Activated CD8-positive, alpha-beta memory T cell treated with anti-CD3 and anti-CD28 coated beads for 24 hours (primary cell): ENCODE measurements around the gene DOCK4.

Experiments
- DNase-seq: peaks from one replicate; pipeline ENCODE4 v3.0.0-alpha.2; 2020

Gene DOCK4

DNA sequence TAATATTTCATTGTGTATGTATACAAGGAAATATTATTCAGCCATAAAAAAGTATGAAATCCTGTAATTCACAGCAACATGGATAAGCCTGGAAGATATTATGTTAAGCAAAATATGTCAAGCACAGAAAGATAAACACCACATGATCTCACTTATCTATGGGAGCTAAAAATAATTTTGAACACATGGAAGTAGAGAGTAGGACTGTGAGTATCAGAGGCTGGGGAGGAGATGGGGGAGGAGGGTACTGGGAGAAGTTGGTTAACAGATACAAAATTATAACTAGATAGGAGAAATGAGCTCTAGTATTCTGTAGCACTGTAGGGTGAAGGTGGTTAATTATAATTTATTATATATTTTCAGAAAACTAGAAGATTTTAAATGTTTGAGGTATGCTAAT, 132.7 kb downstream of the DOCK4 start:
- DNase-seq, result no peak

DNA sequence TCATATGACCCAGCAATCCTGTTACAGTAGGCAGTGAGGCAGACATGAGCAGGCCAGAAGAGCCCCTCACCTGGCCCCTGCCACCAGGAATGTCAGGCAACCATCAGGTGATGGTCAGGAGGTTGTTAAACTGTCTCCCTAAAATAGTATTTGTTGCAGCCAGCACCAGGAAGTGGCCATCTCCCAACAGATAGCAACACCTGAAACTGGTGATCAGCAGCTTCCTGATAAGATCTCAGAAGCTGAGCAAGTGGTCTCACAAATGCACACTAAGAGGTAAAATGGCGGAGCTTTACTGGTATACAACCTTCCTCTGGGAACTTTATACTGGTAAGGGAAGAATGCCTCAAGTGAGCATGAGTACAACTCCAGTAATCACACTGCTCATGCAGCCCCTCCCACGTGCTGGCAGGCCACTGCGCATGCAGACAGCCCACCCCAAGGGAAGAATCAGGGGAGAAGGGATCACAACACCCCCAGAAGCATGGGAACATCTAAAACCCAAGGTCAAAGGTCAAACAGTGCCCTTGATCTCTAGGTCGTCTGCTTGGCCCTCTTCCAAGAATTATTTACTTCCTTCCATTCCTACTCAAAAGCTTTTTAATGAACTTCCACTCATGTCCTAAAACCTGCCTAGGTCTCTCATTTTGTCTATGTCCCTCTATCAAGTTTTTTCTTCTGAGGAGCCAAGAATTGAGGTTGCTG, 133.5 kb downstream of the DOCK4 start:
- DNase-seq, result no peak

DNA sequence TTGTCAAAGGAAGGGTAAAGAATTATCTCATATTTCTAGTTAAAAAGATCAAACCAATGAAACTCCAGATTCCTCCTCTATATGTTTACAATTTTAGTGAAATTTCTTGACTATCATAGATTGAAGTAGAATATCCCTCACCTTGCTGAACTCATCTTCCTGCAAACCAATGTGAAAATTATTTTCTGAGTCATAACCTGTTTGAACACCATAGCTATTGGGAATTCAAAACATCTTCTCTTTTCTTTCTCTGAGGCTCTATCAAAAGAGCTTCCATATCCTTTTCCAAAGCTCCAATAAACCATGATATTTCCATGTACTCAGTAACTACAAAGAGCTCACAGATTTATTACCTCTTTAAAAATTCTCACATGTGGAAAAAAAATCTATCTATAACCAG, 134.3 kb downstream of the DOCK4 start:
- no peak for DNase-seq

DNA sequence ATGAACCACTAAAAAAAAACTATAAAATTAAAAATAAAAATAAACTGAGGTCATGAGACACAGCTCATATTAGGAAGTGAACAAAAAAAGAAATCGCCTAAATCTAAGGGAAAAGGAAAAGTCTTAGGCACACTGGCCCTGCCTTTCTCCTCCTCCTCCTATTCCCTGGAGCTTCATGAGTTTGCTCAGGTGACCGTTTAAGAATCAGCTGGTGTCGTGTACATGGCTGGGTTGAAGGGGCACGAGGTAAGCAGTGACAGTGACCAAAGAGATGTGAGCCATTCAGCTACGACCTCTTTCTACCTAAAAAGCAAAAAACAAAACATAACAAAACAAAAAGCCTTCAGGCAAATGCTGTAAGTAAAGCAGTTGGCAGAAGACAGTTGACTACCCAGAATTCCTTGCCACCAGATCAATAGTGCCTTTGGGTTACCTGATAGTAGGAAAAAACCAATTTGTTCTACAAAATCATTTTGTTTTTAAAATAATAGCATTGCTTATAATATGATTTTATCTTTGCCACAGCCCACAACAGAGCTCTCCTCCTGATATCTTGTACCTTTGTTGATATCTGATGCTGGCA, 135.4 kb downstream of the DOCK4 start:
- DNase-seq, result no peak

DNA sequence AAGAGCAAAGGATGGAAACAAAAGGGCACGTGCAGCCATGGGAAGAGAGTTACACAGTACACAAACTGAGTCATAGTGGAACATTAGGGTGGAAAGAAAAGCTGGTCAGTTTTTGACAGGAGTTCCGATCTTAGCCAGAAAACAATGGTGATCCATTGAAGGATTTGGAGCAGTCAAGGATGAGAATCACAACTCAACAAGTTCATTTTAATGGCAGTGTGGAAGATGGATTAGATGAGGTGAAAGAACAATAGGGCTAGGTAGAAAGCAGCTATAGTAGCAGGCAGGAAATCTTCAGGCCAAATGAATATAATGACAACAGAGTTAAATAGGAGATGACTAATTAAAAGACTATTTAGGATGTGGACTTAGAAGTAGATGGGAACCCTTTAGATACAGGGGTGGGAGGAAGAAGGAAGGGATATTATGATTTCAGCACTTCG, 136.3 kb downstream of the DOCK4 start:
- no peak for DNase-seq

DNA sequence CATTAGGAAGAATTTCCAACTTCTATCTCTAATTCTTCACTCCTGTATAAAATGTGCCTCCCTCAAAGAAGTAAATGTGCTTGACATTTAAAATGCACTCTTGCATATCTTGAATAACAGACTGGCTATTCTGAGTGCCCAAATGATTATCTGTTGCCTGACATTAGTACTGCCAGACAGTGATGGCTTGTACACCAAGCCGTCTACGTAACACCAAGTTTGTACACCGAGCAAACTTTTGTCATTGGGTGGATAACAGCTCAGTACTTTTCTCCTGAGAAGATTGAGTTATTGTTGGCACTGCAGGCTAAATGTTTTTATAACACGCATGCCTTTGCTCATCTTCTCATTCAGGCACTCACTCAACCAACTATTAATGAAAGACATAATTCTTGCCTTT, 137.2 kb downstream of the DOCK4 start:
- DNase-seq, result no peak

DNA sequence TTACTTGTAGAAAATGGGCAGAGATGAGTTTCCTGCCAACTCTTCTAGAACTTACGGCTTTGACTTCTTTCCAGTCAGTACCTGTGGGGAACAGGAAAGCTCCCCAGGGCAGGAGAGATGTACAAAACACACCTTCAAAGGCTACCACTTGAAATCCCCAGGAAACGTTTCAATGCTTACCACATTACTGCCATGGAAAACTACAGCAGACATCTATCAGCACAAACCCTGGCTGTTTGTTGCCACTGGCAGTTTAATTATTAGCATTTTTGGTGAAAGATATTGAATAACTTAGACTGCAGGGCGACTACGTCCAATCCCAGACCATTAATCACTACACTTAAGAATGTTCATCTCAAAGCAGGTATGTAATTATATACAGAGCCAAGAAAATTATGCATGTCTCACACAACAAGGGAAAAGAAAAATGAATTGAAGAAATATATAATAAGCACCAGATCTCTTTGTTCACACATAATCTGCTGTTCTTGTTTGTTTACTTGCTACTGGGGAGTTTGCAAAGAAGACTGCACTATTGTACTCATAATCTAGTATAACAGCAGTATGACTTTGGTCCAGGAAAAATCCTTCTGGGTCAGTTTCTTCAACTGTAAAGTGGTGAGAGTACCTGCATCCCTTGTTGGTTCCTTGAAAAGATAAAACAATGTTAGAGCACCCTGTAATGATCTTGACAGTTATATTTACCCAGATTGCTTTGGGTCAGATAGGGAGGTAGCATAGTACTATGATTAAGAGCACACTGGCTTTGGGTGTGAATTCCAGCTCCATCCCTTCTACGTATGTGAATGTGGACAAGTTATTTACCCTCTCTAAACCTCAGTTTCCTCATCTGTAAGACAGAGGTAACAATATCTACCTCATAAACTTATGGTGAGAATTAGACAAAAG, 138.3 kb downstream of the DOCK4 start:
- no peak for DNase-seq

DNA sequence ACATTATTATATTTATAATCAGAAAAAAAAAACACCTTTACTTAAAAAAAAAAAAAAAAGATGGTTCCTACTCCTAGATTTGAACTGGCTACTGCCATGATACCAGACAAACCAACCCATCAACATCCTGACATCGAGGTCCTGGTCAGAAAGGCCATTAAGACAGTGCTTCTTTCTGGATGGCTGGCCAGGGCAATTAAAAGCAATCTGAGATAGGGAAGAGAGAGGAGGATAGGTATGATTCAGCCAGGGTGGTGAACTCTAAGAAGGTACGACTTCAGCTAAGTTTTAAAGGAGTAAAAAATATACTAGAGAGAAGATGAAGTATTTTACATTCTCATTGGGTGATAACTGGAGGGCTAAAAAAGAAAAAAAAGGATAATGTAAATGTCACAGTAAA, 139.0 kb downstream of the DOCK4 start:
- no peak for DNase-seq

DNA sequence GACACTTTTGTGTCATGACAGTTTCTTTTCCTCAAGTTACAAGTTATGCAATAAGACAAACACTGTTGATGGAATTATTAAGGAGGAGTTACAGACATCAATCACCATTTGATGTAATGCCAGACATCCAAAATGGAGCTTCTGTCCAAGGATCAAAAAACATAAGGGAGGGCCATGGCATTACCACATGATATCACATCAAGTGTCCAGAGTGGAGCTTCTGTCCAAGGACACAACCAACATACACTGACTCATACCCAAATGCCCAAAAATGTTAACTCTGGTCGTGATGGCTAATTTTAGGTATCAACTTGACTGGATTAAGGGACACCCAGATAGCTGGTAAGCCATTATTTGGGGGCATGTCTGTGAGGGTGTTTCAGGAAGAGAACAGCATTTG, 140.4 kb downstream of the DOCK4 start:
- no peak for DNase-seq

DNA sequence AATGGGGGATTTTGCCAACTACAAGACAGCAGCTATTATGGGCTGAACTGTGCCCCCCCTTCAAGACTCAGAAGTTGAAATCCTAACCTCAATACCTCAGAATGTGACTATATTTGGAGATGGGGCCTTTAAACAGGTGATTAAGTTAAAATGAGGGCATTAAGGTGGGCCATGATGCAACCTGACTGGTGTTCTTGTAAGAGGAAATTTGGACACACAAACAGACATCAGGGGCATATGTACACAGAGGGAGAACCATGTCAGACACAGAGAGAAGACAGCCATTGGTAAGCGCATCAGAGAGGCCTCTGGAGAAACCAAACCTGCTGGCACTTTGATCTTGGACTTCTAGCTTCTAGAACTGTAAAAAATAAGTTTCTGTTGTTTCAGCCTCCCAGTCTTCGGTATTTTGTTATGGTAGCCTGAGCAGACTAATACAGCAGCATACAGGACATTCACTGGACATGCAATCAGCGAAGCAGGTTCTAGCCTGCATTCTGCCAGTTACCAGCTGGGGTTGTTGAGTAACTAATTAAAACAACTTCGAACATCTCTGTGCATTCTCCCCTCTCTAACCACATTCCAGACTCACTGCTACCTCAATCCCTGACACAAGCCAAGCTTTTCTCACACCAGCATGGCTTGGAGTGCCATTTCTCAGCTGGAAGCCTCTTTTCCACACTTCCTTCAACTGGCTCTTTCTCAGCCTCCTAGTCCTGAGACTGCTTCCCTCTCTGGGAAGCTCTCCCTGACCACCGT, 141.4 kb downstream of the DOCK4 start:
- no peak for DNase-seq

DNA sequence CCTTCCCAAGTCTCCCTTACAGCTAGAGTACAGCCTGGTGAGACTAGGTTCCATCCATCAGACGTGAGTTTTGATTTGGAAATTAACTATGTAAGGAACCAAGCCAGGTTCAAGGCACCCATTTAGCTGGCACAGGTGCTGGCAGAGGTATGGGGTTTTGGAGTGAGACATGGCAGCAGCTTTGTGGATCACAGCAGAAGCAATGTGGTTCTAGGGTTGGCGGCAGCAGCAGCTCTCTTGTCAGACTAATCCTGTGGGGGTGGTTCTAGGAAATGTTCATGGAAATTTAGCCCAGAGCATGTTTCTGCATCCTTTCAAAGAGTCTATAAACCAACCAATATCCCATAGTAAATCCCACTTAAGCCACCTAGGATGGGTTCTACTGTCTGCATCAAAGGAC, 142.2 kb downstream of the DOCK4 start:
- DNase-seq, result no peak

DNA sequence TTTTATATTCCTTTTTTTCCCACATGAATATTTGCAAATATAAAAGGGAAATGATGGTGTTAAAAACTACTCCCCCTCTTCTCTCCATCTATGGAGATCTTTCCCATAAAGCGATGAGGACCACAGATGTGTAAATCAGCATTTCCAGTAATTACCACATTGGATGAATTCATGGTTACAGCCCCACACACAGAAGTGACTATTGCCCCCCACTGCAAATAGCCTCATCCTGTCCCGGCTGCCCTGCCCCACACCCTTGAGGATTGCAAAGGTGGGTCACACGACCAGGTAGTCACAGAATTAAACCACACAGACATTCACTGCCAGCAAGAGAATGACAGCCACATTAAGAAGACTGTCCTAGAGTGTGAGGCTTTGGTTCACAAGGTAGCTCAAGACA, 145.1 kb downstream of the DOCK4 start:
- no peak for DNase-seq

DNA sequence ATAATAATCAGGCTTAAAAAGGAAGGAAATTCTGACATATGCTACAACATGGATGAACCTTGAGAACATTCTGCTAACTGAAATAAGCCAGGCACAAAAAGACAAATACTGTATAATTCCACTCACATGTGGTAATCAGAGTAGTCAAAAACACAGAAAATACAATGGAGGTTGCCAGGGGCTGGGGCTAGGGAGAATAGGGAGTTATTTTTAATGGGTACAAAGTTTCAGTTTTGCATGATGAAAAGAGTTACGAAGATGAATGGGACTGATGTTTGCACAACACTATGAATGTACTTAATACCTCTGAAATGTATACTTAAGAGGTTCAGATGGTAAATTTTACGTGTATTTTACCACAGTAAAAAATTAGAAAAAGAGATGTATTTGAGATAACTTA, 145.6 kb downstream of the DOCK4 start:
- DNase-seq, result no peak

DNA sequence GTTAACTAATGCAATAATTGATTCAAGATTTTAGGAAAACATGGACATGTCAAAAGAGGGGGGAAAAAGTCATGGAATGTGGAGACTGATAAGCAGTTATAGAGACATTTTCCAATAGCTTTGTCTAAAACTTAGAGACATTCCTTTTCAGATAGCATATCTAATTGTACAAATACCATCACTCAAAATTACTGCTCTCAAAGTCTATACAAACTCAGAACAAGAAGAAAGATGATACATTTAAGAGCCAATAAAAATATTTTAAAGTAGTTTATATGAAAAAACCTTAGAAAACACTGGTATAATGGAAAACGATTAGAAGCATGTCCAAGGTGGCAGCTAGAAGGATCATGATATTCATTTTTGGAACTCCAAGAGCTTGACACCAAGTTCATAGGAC, 146.5 kb downstream of the DOCK4 start:
- no peak for DNase-seq

DNA sequence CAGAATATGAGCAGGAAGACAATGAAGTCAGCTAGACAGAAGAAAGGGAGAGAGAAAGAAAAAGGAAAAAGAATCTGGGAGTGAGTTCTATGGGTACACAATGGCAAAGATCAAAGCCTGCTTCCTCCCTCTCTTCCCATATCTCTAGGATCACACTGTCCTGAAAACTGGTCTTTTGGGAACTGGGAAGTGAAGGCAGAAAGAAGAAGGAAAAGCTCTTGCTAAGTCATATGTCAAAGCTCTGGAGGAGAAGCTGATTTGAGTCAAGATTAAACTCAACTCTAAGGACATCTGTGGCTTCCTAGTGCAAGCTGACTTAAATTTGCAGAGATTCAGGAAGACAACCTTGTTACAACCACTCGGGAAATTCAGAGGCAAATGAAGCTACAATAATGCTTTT, 147.5 kb downstream of the DOCK4 start:
- no peak for DNase-seq

DNA sequence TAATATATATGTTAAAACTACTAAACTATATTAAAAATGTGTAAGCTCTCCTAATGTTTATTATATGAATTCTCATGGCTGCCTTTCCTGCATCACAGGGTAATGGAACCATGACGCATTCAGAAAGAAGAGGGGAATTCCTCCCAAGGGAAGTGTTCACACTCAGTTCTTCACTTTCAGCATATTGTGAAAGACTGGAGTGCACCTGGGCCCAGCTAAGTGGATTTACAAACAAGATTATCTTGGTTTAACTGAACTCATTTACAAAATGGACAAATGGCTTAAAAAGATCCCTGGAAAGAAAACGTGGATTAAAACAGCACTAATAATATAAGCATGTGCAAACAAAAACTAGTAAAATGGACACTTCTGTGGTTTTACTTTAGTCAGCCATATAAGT, 149.8 kb downstream of the DOCK4 start:
- no peak for DNase-seq

DNA sequence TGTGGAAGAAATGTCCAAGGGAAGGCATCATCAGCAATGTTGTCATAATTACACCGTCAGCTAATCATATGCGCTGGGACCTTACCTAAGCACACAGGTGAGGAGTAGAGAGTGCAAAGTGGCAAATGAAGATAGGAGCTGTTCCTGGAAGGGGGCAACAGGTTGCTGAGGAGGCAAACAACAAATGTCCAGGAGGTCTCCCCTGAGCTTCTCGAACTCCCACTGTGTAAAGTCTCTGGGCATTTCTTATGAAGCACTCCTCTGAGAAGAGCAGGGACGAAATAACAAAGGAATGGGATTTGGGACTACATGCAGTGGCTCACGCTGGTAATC, 152.5 kb downstream of the DOCK4 start:
- no peak for DNase-seq

DNA sequence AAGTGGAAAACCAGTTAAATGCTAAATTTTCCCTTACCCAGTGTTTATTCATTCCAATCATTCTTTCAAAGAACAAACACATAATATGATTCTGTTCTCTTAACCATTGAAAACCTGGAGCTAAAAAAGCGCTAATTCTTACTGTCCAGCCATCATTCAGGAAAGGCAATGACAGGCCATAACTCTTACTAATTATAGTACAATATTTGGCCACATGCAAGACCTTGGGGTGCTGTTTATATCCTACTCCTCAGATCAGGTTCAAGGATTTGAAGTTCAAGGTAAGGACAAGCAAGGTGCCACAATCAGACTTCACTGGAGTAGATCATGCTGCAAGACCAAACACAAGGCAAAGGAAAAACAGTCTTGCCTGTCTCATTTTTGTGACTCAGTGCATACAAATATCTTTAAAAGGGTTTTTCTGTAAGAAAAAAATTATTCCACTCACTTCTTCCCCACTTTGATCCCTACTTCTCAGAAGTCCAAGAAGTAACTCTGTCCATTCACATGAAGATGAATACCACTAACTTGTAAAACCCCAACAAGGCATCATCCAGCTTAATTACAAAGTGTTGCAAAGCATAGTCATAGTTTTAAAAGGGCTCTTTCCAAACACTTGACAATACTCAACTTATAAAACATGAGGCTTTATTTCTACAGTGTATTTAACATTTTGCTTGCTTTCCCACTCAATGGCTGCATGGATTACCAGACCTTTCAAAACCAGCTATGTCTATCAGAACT, 153.0 kb downstream of the DOCK4 start:
- DNase-seq, result no peak

DNA sequence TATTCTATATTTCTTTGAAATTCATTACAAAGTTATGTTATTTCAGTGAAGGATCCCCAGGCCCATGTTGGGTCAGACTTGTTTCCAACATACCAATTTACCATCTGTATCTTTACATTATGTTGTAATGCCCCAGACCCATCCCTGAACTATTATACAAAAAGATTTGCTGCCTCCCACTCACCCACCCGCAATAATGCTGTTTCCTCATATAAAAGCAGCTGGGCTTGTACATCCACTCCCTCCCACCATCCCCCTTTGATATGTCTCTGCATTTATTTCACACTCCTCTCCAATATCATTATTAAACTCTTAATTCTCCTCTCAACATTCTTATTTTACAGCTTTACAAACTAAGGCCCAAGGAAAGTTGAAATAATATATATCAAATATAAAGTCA, 153.7 kb downstream of the DOCK4 start:
- no peak for DNase-seq

DNA sequence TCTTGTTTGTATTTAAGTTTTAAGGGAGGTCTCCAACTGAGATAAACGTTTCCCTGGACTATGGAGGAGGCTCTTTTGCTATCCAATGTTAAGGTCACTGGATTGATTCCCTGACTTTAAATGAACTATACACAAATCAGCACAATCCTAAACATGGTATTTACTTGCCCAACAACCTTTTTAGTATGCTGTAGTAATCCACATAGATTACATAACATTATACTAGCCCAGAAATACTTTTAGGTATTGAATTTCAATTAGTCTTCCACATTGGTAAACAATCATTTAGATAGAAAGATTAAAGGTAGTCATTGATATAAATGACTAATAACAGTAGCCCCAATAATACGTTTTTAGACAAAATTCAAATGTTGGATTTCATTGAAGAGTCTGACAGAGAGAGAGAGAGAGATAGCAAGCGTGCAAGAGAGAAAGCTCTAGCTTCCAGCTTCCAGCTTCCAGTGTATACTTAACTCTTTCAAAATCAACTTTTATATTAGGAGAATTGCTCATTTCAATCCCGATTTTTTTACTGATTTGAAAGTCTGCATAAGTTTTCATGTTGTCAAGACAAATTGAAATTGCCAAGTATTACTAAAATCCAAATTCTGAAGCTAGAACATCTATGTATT, 155.8 kb downstream of the DOCK4 start:
- DNase-seq, result no peak

DNA sequence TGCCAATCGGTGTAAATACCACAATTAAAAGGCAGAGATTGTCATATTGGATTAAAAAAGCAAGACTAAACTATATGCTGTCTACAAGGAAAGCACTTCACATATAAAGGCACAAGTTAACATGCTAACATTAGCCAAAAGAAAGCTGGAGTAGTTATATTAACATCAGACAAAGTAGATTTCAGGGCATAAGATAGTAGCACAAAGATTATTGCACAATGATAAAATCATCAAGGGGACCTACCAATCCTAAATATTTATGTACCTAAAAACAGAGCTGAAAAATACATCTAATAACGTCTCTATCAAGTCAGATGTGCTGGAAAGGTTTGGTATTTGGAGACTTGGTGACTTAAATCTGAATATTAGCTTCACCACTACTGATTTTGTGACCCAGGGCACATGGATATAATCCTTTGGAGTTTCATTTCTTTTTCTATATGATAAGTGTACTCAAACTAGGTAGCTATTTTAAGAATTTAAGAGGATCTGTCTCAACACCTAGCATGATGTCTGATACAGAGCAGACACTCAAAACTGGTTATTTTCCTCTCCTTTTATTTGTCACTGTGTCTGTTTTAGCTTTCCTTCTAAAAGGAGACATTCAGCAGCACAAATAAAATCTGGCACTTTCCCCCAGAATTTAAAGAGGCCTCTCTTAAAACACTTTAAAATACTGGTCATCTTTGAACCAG, 156.5 kb downstream of the DOCK4 start:
- DNase-seq, result no peak

DNA sequence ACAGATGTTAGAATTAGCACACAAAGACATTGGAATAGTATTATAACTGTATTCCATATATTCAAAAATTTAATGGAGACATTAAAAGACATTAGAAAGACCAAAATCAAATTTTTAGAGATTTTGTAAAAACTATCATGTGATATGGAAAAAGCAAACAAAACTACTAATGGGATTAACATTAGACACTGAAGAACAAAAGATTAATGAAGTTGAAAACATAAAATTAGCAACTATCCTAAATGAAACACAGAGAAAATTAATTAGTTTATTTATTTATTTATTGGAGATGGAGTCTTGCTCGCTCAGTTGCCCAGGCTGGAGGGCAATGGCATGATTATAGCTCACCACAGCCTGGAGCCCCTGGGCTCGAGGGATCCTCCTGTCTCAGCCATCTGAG, 158.8 kb downstream of the DOCK4 start:
- no peak for DNase-seq
